Fibroblast of peridontal ligament (primary cell): ENCODE measurements around the gene SMIM33.
"Not testable (repeated sequence)": the region's sequence is repeated elsewhere in the genome, so short reads cannot be mapped to it uniquely, and the experiment has no call there.

ENCODE experiments used
- DNase-seq: peaks from one replicate; pipeline ENCODE4 v3.0.0-alpha.2; 2010; ENCODE audit errors: extremely low read depth

Gene SMIM33

GRCh38 chr5:139457241-139457640 lies 13.6 kb upstream of the SMIM33 start:
- no peak for DNase-seq

- DNase-seq = no peak
Measured at GRCh38 chr5:139457653-139458306, 13.0 kb upstream of the SMIM33 start.

DNA sequence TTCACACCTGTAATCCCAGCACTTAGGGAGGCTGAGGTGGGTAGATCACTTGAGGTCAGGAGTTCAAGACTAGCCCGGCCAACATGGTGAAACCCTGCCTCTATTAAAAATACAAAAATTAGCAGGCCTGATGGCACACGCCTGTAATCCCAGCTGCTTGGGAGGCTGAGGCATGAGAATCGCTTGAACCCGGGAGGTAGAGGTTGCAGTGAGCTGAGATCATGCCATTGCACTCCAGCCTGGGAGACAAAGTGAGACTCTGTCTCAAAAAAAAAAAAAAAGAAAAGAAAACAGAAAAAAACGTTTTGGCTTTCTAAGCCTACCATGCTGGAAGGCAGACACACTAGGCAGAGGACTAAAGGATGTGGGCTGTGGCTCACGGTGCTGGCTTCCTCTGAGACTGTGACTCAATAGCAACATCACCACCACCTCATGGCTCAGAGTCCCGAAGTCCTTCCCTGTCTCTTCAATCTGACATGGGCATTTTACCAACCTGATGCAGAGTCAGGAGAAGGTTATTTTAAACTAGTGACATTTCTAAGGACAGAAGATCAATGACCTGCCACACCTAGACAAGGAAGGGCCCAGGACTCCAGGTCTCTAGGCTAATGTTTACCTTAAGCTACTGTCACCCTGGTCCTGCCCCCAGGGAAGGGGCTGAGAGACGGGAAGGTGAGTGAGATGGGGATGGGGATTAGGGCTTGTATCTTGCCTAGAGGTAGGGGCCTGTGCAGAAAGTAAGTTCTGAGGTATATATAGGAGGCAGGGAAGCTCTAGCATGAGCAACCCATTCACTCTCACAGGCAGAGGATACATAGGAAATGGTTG lies 12.0 kb upstream of the SMIM33 start:
- peak; percentile 59 for DNase-seq

DNA sequence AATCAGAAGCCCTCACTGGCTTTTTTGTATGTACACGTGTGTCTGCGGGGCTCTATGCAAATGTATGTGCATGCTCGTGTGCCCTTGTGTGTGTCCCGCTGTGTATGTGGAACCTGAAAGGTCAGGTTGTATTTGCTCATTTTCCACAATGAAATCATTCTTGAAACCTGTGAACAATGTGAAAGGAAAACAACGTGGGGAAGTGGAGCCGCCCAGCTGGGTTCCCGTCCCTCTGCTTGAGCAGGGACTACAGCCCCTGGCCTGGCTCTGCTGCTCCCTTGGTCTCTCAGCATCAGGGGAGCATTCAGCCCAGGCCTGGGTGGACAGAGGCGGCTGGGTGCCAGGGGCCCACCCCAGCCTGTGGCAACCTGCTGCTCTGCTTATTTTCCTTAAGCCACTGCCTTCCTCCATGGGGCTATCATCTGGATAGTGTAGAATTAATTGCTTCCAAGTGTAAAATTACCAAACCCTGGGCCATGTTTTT lies 11.3 kb upstream of the SMIM33 start:
- DNase-seq = no peak

DNA sequence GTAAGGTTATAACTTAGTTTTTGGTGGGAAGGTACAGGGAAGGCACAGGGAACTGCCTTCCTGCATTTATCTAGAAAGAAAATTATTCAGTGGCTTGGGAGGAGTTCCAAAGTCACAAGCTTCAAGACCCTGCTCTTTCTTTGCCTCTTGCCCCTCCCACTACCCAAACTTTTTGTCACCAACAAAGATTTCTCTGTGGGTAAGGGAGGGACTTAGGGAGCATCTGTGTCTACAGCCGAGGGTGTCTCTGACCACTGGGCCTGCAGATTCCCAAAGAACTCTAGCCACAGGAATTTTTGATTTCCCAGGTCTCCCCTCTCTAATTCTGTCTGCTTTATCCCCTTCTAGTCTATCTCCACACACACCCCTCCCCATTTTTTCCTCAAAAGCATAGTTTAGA lies 10.3 kb upstream of the SMIM33 start:
- DNase-seq = no peak

GRCh38 chr5:139461176-139461575 lies 9.6 kb upstream of the SMIM33 start:
- no peak for DNase-seq

GRCh38 chr5:139461698-139462097 lies 9.1 kb upstream of the SMIM33 start:
- DNase-seq = peak; percentile 49

- DNase-seq = no peak
Measured at GRCh38 chr5:139462586-139463276, 8.1 kb upstream of the SMIM33 start, which contains the start of gene ECSCR. TSS of gene ECSCR (minus strand) at chr5:139462743. CDS start at chr5:139462670, 73 bp downstream.

DNA sequence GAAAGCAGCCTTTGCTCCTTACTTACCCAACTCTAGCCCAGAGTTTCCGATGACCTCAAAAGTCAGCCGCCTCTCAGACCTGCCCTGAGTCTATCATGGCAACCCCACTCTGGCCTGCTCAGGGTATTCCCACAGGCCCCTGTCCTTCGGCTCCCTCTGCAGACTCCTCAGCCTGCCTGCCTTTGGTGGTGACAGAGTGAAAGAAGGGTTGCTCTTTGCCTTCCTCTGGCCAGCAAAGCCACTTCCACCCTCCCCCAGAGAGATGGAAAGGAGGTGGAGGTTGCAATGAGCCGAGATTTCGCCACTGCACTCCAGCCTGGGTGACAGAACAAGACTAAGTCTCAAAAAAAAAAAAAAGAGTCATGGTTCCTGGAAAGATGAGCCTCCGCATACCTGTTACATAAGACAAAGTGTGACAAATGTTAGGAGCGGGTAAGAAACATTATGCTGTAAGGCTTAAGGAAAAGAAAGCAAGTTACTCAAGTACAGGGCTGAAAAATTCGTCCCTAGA lies 2.3 kb upstream of the SMIM33 start:
- no peak for DNase-seq

DNA sequence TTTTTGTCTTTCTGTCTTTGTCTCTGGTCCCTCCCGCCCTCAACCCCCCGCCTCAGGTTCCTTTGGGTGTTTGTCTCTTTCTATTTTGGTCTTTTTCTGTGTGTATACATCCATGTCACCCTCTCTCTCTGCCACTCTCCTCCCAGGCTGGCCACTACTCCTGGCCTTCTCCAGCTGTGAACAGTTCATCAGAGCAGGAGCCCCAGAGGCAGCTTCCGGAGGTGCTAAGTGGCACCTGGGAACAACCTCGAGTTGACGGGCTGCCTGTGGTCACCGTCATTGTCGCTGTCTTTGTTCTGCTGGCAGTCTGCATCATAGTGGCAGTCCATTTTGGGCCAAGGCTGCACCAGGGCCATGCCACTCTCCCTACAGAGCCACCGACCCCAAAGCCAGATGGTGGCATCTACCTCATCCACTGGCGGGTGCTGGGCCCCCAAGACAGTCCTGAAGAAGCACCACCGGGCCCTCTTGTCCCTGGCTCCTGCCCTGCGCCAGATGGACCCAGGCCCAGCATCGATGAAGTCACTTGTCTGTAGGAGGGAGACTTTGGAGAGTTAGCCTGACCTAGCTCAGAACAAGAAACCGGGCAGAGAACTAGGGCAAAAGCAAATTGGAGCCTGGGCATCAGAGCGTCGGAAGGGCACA lies 1.7 kb downstream of the SMIM33 start:
- no peak for DNase-seq

GRCh38 chr5:139473105-139473504 lies 2.3 kb downstream of the SMIM33 start:
- DNase-seq = no peak

GRCh38 chr5:139473565-139473964 lies 2.8 kb downstream of the SMIM33 start:
- DNase-seq = no peak

GRCh38 chr5:139474890-139475791 lies 4.3 kb downstream of the SMIM33 start:
- DNase-seq = peak; percentile 67

GRCh38 chr5:139475865-139476617 lies 5.2 kb downstream of the SMIM33 start:
- DNase-seq = no peak

GRCh38 chr5:139478657-139479423 lies 8.0 kb downstream of the SMIM33 start:
- DNase-seq = not testable (repeated sequence)

GRCh38 chr5:139479729-139480128 lies 8.9 kb downstream of the SMIM33 start:
- DNase-seq = not testable (repeated sequence)

DNA sequence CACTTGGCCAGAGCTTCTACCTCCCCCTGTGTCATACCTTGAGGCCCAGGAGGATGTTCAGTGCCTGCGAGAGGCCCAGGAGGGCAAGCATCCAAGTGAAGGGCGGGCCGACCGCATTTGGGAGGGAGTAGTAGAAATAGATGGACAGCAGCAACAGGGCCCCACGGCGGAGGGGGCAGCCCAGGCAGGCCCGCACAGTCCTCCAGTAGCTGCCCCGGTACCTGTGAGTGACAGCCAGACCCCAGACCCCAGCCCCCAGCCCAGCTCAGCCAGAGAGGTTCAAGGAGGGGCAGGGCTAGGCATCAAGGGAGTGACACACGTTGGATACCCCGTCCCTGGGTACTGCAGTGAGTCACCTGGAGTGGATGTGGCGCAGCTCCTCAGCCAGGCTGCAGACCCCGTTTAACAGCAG lies 10.3 kb downstream of the SMIM33 start:
- DNase-seq = no peak

- peak; percentile 53 for DNase-seq
Measured at GRCh38 chr5:139481580-139482049, 10.8 kb downstream of the SMIM33 start.
